Muscle layer of duodenum (tissue), 2 donors: ENCODE measurements around the gene PPL.

Source experiments
- H3K27ac ChIP-seq: one replicate; pipeline ENCODE4 v1.7.0; 2013; ENCODE audit warnings: mild to moderate bottlenecking, low read length
- H3K27me3 ChIP-seq: one replicate; pipeline ENCODE4 v1.7.0; 2013; ENCODE audit warnings: low read depth, mild to moderate bottlenecking, control low read depth, low read length
- H3K36me3 ChIP-seq, 2 donors: one replicate each; pipeline ENCODE4 v1.7.0; 2013; ENCODE audit warnings: low read length in 2 of 2, control low read depth in 1 of 2, mild to moderate bottlenecking in 1 of 2; ENCODE audit not compliant: insufficient read depth in 2 of 2, control insufficient read depth in 1 of 2
- H3K4me1 ChIP-seq, 2 donors: one replicate each; pipeline ENCODE4 v1.7.0; 2013; ENCODE audit warnings: low read length in 2 of 2, mild to moderate bottlenecking in 2 of 2, control low read depth in 1 of 2, moderate library complexity in 1 of 2; ENCODE audit not compliant: insufficient read depth in 2 of 2, control insufficient read depth in 1 of 2
- H3K4me3 ChIP-seq, 2 donors: one replicate each; pipeline ENCODE4 v1.7.0; 2013; ENCODE audit warnings: low read length in 2 of 2, low read depth in 1 of 2, mild to moderate bottlenecking in 1 of 2
- H3K9me3 ChIP-seq, 2 donors: one replicate each; pipeline ENCODE4 v1.7.0; 2013; ENCODE audit warnings: low read length in 2 of 2, control low read depth in 1 of 2, mild to moderate bottlenecking in 1 of 2; ENCODE audit not compliant: control insufficient read depth in 1 of 2
- donor health status: healthy.

The PPL gene

GRCh38 chr16:4864728-4865127 lies 72.2 kb downstream of the PPL start:
- H3K4me3 ChIP-seq, result no peak overlapping the region
- H3K4me1 ChIP-seq, result no peaks in the 10 kb centered on the region
- peaks cover 38 to 44% of the 10 kb centered on the region in 2 donors for H3K36me3 ChIP-seq
- no peaks in the 10 kb centered on the region for H3K9me3 ChIP-seq
- H3K27me3 ChIP-seq, result no peaks in the 10 kb centered on the region
- no peak overlapping the region for H3K27ac ChIP-seq

DNA sequence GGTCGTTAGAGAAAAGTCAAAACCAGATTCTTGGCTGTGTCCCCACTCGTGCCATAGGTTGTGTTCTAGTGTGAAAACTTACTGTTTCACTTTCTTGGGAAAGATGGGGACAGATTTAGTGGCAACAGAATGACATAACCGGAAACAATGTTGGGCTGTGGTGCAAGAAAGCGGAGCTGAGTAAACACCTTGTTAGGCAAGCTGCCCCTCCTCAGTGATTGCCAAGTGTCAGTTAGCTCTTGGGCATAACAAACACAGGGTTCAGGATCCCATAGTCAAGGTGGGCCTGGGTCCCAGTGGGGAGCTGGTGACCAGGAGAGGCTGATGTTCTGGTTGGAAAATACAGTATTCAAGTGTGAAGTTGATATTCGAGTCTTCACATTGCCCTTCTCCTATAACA lies 74.3 kb downstream of the PPL start:
- Histone ChIP-seq H3K36me3 (peaks cover 48 to 51% of the 10 kb centered on the region in 2 donors), H3K27me3 (no peaks in the 10 kb centered on the region), H3K4me1 (no peaks in the 10 kb centered on the region), H3K4me3 (no peak overlapping the region), H3K9me3 (no peaks in the 10 kb centered on the region), H3K27ac (no peak overlapping the region)

DNA sequence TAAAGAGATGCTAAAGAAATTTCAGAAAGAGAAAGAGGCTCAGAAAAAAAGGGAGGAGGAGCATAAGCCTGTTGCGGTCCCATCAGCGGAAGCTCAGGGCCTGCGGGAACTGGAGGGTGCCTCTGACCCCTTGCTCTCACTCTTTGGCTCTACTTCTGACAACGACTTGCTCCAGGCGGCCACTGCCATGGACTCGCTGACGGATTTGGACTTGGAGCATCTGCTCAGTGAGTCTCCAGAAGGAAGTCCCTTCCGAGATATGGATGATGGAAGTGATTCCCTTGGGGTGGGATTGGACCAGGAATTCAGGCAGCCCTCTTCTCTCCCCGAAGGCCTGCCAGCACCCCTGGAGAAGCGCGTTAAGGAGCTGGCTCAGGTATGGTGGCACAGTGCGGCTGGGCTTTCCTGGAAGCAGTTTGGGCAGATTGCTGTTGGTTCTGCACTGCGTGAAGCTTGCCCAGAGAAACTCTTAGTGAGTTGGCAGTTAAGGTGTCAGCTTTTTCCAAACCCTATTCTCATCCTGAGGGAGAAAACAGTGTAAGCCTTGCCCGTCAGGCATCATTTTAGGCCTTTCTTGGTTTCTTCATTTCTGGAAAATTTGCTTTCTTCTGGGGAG lies 76.1 kb downstream of the PPL start:
- H3K4me1 ChIP-seq, result no peaks in the 10 kb centered on the region
- no peak overlapping the region for H3K27ac ChIP-seq
- peaks cover 58 to 66% of the 10 kb centered on the region in 2 donors for H3K36me3 ChIP-seq

GRCh38 chr16:4859900-4860255 lies 77.1 kb downstream of the PPL start:
- Histone ChIP-seq H3K36me3 (peaks cover 58 to 75% of the 10 kb centered on the region in 2 donors), H3K27me3 (no peaks in the 10 kb centered on the region), H3K27ac (no peak overlapping the region), H3K9me3 (no peaks in the 10 kb centered on the region), H3K4me1 (no peaks in the 10 kb centered on the region), H3K4me3 (no peak overlapping the region)

More for the DNA sequence above, 76.1 kb downstream of the PPL start:
- Histone ChIP-seq H3K4me3 (no peak overlapping the region), H3K27me3 (no peaks in the 10 kb centered on the region), H3K9me3 (no peaks in the 10 kb centered on the region)

- no peak overlapping the region for H3K27ac ChIP-seq
- peaks cover 54 to 81% of the 10 kb centered on the region in 2 donors for H3K36me3 ChIP-seq
- no peaks in the 10 kb centered on the region for H3K27me3 ChIP-seq
Measured at GRCh38 chr16:4859190-4859899, 77.6 kb downstream of the PPL start.

GRCh38 chr16:4855804-4856203 lies 81.1 kb downstream of the PPL start:
- Histone ChIP-seq H3K36me3 (peaks cover 43 to 76% of the 10 kb centered on the region in 2 donors), H3K4me1 (peaks cover 0 to 4% of the 10 kb centered on the region in 2 donors), H3K27ac (no peak overlapping the region), H3K4me3 (no peak overlapping the region), H3K9me3 (no peaks in the 10 kb centered on the region), H3K27me3 (no peaks in the 10 kb centered on the region)

More at GRCh38 chr16:4859190-4859899, 77.6 kb downstream of the PPL start:
- Histone ChIP-seq H3K9me3 (no peaks in the 10 kb centered on the region), H3K4me3 (no peak overlapping the region), H3K4me1 (no peaks in the 10 kb centered on the region)

DNA sequence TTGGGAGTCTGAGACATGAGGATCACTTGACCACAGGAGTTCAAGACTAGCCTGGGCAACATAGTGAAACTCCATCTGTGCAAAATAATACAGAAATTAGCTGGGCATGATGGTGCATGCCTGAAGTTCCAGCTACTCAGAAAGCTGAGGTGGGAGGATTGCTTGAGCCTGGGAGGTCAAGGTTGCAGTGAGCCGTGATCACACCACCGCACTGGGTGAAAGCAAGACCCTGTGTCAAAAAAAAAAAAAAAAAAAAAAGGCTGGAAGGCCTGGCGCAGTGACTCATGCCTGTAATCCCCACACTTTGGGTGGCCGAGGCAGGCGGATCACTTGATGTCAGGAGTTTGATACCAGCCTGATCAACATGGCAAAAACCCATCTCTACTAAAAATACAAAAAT lies 81.6 kb downstream of the PPL start:
- peaks cover under 1 to 8% of the 10 kb centered on the region in 2 donors for H3K4me1 ChIP-seq
- peaks cover 40 to 72% of the 10 kb centered on the region in 2 donors for H3K36me3 ChIP-seq

DNA sequence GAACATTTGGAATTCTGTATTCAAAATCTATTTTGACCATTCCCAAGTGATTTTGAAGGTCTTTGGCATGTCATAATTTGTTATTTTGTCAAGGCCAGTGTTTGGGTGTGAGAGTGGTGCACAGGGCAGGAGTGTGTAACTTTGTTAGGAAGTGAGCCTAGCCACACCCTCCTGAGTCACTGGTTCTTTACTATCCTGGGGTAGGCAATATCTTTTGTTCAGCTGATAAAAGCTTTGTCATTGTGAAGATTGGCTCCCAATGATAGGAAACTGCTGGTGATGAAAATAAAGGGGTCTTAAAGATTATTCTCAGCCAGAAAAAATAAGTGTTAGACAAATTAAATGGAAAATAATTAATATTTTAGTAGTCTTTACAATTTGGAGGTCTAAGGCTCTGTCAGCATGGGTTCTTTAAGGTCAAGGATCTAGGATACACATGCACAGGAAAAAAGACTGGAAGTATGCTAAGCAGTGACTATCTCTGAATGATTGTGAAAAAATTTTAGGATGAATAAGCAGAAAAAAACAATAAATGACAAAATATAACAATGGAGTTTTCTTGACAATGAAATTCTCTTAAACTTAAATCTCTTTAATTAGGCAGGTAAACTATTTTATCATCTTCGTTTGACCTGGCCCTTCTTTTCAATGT lies 84.6 kb downstream of the PPL start:
- Histone ChIP-seq H3K36me3 (peaks cover 17 to 42% of the 10 kb centered on the region in 2 donors), H3K4me1 (peaks cover 8 to 27% of the 10 kb centered on the region in 2 donors), H3K27ac (no peak overlapping the region), H3K9me3 (no peaks in the 10 kb centered on the region), H3K4me3 (no peak overlapping the region), H3K27me3 (no peaks in the 10 kb centered on the region)

More for the DNA sequence above, 81.6 kb downstream of the PPL start:
- Histone ChIP-seq H3K4me3 (no peak overlapping the region), H3K27me3 (no peaks in the 10 kb centered on the region), H3K27ac (no peak overlapping the region), H3K9me3 (no peaks in the 10 kb centered on the region)

- Histone ChIP-seq H3K4me1 (peaks cover 17 to 40% of the 10 kb centered on the region in 2 donors), H3K4me3 (peak overlapping the region; percentile 23 to 36), H3K27ac (no peak overlapping the region), H3K27me3 (no peaks in the 10 kb centered on the region), H3K36me3 (peaks cover 7 to 30% of the 10 kb centered on the region in 2 donors), H3K9me3 (no peaks in the 10 kb centered on the region)
Measured at GRCh38 chr16:4850211-4850610, 86.7 kb downstream of the PPL start.

- peak overlapping the region; percentile 28 for H3K27ac ChIP-seq
- H3K4me1 ChIP-seq, result peaks cover 17 to 44% of the 10 kb centered on the region in 2 donors
- no peaks in the 10 kb centered on the region for H3K9me3 ChIP-seq
- H3K36me3 ChIP-seq, result peaks cover 15 to 25% of the 10 kb centered on the region in 2 donors
- peak overlapping the region; percentile 92 to 94 for H3K4me3 ChIP-seq
- no peaks in the 10 kb centered on the region for H3K27me3 ChIP-seq
Measured at GRCh38 chr16:4847774-4848587, 89.0 kb downstream of the PPL start.
